Stimulated activated CD4-positive, alpha-beta T cell treated with anti-CD3 and anti-CD28 coated beads, Interleukin-12 subunit alpha, Interleukin-12 subunit beta, amount 100 ng/mL, for 24 hours (primary cell): Measurements from ENCODE around the gene HPN.
"Not testable (repeated sequence)": the region's sequence is repeated elsewhere in the genome, so short reads cannot be mapped to it uniquely, and the experiment has no call there.

Experiments
- DNase-seq, 2 experiments: peaks; one replicate each; pipeline ENCODE4 v3.0.0-alpha.2; 2020; ENCODE audit warnings: low read depth in 2 of 2

HPN gene

DNA sequence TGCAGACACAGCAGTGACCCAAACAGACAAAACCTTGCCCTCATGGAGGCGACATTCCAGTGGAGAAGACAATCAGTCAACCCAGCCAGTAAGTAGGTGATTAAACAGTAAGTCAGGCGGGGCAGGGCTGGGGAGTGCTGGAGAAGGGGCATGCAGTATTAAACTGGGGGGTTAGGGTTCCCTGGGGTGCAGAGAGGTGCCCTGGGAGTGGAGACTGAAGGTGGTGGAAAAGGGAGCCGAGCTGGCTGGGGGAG, 42.9 kb downstream of the HPN start:
- no peak for DNase-seq

DNA sequence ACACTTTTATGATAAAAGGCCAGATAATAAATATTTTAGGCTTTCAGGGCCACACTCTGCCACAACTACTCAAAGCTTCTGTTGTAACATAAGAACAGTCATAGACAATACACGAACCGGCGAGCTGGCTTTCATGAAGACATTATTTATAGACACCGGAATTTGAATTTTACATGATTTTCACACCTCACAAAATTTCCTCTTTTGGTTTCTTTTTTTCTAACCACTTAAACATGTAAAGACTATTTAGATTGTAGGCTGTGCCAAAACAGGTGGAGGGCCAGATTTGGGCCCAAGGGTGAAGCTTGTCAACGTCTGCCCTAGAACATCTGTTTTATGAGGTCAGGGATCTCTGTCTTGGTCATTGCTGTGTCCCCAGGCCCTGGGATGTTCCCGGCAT, 44.4 kb downstream of the HPN start:
- no peak for DNase-seq

DNA sequence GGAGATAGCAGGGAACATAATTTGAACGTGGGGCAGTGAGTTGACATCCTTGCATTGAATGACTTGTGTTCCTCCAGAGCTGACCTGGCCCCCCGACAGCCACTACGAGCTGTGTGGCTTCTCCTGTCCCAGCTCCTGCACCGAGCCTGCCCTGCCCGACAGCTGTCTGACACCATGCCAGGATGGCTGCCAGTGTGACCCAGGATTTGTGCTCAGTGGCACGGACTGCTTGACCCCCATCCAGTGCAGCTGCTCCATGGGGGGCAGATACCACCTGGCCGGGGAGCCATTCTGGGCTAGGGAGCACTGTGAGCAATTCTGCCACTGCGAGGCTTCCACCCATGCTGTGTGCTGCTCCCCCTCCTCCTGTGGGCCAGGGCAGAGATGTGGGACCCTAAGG, 44.9 kb downstream of the HPN start:
- no peak for DNase-seq

DNA sequence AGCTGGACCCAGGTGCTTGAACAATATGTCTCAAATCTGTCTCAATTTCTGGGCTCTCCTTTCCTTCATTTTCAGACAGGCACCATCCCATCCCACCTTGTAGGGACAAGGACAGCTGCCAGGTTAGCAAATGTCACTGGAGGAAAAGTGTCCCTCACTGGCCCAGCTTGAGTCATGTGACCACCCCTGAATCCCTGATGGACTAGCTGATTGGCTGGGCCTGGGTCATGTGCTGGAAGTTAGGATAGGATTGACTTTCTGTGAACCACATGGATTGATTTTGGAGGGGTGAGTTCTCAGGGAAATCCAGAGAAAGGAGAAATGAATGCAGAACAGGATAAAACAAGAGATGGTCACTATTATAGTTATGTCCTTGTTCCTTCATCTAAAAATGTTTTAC, 45.9 kb downstream of the HPN start:
- no peak for DNase-seq

DNA sequence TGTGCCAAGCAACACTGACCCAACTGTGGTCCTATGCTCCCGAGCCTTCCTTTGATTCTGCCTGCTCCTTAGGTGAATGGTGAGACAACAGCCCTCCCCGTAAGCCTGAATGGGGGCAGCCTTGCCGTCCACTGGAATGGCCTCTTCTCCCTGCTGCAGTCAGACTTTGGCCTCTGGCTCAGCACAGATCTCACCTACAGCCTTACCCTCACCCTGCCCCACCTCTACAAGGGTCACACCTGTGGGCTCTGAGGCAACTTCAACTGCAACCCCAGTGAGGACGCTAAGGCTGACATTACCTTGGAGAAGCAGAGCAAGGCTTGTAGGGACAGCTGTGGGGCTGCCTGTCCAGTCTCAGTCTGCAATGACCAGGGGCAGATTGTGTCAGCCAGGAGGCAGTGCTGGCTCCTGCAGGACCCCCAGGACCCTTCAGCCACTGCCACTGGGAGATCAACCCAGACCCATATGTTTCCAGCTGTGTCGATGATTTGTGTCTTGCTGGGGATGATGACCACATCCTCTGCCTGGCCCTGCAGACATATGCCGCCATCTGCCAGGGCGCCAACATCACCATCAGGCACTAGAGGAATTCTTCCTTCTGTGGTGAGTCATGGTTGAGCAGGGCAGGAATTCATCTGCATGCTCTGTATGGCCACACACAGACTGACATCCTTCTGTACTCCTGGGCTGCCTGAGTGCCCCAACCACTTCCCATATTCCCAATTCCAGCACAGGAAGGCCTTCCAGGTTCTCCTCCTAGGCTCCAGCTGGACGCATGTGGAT, 46.8 kb downstream of the HPN start:
- DNase-seq: no peak

DNA sequence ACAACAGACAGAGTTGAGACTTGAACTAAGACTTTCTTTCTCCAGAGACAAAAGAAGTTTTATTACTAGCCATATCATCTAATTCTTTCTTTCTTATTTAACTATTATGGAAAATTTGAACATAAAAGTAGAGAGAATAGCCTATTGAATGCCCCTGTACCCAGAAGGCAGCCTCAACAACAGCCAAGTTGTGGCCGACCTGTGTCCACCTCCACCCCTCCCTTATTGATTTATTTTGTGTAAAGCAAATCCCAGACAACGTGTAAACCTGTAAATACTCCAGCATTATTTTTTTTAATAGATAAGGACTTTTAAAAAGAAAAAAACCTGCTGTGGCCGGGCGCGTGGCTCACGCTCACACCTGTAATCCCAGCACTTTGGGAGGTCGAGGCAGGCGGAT, 48.0 kb downstream of the HPN start:
- no peak for DNase-seq

DNA sequence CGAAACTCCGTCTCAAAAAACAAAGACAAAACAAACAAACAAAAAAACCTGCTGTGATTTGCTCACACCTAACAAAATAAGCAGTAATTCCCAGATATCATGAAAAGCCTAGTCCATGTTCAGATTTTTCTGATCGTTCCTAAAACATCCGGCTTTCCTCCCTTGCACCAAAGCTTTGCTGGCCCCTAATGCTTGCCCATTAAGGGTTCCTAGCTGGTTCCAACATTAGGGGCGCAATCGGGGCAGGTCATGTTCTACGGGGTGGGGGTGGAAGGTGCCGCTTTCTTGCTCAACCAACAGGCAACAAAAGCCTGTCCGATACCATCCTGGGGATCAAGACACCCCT, 48.6 kb downstream of the HPN start:
- no peak for DNase-seq

DNA sequence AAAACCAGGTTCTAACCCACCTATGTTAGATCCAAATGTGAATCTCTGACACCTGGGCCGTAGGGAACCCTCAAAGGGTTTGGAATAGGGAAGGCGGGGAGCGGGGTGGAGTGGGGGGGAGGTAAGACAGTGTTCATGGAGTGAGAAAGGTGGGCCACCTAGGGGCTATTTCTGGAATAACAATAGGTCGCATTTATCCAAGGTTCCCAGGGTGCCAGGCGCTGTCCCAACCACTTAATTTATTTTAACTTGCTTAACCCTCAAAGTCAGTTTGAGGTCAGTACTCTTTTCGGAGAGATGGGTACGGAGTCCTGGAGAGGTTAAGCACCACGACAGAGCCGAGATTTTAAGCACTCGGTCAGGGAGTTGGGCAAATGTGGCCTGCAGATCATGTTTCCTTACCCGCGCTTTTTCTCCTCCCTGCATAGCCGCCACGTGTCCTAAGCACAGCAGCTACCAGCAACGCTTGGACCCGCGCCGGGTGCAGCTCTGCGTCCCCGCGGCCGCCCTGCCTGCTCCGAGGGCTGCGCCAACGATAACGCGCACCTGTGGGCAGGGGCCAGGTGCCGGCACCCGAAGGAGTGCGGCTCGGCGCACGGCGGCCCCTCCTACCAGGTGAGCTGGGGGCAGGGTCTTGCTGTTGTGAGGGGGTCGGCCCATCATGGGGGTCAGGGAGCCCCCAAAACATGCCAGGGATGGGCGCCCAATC, 49.1 kb downstream of the HPN start:
- peak; percentile 9 to 30 for DNase-seq

DNA sequence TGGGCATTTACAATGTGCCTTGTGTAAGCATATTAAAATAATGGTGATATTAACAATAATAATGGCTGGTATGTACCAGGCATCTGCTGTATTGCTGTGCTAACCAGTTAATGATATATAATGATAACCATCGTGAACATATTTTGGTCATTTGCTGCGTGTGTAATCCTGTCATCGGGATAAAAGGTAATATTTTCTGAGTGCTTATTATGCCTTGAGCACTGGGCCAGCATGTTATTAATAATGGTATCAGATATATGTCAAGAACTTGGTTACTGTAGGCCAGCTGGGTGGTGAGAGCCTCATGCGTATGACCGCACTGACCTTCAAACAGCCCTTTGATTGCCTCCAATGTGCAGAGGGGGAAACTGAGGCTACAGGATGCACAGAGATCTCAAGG, 51.9 kb downstream of the HPN start:
- no peak for DNase-seq

DNA sequence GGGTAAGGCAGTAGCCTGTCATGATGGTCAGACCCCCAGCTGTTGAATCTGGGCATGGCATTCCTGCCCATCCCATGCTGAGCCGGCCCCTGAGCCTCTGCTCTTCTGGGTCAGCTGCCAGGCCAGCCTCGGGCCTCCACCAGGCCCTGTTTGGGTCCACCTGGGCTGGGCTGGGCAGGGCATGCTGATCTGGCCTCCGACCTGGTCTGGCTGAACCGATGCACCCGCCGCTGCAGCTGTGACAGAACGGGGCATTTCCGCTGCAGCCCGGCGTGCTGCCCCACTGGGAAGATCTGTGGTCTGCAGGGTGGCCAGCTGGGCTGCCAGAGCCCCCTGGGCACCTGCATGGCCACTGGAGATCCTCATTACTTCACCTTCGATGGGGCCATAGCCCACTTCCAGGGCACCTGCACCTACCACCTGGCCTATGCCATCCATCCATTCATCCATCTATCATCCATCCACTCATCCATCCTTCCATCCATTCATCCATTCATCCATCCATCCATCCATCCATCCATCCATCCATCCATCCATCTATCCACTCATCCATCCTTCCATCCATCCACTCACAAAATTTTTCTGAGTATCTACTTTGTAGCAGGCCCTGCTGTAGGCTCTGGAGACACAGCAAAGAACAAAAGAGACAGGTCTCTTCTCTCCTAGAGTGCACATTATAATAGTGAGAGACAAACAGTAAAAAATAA, 52.6 kb downstream of the HPN start:
- no peak for DNase-seq

DNA sequence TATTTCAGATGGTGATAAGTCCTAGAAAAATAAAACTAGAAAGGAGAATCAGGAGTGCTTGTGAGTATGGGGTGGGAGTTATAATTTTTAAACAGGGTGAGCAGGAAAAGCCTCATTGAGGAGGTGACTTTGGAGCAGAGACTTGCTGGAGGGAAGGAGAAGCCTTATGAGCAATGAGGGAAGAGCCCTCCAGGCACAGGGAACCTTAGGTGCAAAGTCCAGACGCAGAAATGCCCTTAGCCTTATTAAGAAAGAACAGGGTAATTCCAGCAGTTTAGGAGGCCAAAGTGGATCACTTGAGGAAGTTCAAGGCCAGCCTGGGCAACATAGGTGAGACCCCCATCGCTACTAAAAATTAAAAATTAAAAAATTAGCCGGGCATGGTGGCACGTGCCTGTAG, 53.1 kb downstream of the HPN start:
- DNase-seq: no peak

DNA sequence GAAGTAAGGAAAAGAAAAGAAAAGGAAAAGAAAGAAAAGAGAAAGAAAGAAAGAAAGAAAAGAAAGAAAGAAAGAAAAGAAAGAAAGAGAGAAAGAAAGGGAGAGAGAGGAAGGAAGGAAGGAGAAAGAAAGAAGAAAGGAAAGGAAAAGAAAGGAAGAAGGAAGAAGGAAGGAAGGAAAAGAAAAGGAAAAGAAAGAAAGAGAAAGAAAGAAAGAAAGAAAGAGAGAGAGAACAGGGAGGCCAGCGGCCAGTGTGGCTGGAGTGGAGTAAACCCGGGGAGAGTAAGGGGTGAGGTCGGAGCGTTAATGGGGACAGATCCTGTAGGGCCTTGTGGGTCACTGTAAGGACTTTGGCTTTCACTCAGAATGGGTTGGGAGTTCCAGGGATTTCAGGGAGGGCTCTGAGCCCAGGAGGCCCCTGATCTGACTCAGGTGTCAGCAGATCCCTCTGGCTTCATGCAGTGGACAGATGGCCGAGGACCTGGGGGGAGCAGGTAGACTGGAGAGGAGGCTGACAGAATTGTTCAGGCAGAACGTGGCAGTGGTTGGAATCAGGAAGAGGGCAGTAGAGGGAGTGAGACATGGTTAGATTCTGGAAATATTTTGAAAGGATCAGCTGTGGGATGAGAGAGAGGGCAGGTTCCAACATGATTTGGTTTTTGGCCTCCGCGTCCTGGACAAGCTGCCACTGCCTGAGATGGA, 54.3 kb downstream of the HPN start:
- no peak for DNase-seq

DNA sequence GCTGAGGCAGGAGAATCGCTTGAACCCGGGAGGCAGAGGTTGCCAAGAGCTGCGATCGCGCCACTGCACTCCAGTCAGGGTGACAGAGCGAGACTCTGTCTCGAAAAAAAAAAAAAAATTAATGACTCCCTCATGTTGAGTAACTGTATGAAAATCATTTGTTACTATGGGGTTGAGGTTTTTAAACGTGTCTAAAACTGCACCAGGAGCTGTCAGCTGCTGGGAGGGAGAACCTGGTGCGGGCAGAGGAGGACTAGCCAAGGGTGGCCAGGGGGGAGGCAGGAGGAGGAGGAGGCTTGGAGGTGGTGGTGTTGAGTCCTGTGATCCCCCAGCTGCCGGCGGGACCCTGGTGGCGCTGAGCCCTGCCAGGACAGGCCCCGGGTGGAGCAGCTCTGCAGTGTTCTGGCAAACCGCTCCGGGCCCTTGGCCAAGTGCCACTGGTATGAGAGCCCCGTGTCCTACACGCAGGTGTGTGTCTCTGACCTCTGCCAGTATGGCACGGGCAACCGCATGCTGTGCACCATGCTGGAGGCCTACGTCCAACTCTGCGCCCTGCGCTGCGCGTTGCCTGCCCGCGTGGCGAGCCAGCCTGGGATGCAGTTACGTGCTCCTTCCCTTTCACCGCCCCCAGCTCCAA, 57.0 kb downstream of the HPN start:
- no peak for DNase-seq

DNA sequence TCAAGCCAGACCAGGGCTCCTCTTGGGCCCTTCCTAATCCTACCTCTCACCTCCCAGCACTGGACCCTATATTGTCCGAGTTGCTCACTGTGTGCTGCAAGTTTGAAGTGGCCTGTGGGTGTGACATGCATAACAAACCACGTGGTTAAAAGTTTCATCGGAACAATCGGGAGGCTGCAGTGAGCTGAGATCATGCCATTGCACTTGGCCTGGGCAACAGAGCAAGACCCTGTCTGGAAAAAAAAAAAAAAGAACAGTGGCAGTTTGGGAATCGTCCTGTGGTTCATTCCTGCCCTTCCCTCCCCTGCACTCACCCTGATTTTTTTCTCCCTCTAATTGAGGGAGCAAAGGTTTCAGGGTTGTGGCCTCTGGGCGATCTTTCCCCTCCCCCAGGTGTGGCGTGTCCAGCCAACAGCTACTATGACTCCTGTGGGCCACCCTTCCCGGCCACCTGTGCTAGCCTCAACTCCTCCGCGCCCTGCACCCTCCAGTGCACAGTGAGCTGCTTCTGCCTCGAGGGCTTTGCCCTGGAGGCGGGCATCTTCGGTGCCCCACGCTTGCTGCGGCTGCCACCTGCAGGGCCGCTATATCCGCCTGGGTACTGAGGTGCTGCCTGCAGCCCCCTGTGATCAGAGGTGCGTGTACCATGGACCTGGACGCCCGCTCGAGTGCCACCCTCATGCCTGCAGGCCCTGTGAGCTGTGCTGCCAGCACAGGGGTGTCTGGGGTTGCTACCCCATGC, 57.8 kb downstream of the HPN start:
- no peak for DNase-seq

DNA sequence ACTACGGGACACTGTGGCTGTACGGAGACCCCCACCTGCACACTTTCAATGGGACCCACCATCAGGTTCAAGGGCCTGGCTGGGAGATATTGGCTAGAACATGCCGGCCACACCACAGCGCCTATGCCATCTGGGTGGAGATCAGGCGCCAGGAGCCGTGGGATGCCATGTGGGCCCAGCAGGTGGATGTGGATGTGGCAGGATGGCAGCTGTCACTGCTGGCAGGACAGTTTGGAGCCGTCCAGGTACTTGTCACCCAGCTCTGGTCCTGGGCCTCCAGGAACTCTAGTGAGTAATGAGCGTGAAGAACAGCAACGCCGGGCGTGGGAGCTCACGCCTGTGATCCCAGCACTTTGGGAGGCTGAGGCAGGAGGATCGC, 58.4 kb downstream of the HPN start:
- DNase-seq: no peak

DNA sequence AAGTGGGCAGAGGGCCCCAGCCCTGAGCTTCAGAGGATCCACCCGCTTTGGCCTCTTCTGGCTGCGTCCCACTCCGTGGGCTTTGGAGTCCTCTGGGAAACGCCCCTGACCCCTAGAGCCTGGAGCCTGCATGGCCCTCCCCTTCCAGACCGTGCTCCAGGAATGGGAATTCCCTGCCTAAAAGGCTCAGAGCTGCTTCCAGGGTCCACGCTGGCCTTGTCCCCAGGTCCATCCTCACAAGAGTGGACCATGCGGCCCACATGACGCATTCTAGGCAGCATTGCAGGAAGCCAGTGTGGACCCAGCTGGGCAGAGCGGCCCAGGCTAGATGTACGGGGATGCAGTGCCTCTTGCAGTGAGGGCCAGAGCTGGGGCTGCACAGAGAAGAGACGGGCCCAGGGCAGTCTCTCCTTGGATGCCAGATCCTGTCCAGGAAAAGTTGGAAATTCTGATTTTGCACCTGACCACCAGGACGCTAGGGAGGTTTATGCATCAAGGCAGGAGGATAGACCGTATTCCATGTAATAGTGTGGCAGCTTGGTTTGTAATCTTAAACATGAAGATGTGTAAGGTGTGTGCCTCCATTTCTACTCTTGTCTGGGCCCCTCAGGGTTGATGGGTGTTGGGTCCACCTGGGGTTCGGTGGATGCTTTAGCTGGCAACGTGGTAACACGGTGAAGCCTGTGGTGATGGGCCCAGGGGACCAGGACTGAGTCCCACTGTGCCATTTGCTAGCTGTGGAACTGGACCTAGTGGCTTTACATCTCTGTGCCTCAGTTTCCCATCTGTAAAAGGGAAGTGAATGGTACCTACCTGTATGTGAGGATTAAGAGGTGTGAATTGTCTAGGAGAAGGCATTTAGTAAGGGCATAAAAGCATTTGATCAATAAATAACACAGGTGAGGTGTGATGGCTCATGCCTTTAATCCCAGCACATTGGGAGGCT, 59.3 kb downstream of the HPN start:
- no peak for DNase-seq

DNA sequence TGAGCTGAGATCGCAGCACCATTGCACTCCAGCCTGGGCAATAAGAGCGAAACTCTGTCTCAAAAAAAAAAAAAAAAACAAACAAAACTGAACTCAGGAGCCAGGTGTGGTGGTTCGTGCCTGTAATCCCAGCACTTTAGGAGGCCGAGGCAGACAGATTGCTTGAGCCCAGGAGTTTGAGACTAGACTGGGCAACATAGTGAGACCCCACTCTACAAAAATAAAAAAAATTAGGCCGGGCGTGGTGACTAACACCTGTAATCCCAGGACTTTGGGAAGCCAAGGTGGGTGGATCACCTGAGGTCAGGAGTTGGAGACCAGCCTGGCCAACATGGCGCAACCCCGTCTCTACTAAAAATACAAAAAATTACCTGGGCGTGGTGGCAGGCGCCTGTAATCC, 60.4 kb downstream of the HPN start:
- not testable (repeated sequence) for DNase-seq

DNA sequence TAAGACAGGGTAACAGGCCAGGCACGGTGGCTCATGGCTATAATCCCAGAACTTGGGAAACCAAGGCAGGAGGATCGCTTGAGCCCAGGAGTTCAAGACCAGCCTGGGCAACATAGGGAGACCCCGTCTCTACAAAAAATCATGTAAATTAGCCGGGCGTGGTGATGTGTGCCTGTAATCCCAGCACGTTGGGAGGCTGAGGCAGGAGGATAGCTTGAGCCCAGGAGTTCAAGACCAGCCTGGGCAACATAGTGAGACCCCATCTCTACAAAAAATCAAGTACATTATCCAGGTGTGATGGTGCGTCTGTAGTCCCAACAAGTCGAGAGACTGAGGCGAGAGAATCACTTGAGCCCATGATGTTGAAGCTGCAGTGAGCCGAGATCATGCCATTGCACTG, 62.1 kb downstream of the HPN start:
- not testable (repeated sequence) for DNase-seq

DNA sequence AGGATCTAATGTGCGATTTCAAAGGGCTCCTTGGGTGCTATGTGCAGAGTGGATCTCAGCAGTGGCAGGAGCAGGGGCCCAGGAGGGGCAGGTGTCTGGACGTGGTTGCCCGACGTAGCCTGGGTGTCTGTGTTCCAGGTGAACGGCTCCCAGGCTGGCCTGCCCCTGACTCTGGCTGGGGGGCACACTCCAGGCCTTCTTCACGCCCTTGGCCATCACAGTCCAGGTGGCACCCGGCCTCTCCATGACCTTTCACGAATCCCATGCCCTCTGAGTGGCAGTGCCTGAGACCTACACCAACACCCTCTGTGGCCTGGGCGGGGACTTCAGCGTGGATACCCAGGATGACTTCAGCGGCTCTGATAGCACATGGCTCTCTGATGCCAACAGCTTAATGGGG, 62.8 kb downstream of the HPN start:
- no peak for DNase-seq

DNA sequence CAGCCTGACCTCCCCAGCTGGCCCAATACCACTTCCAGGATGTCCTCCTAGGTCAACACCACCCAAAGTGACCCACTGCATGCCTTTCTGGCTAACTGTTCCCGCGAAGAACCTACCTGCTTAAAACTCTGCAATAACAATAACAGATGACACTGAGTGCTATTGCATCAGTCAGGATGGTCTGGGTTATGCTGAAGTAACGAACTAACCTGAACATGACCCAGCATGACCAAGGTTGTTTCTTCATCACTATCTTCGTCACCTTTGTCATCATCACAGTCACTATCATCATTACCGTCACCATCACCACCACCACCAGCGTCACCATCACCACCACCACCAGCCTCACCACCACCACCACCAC, 63.5 kb downstream of the HPN start:
- no peak for DNase-seq
